GM18508 (cell line): ENCODE measurements around the gene LDHAL6B.

Source experiments
- ATAC-seq: cut with Tn5 transposase; IDR thresholded peaks from one replicate; pipeline ENCODE4 v1.9.1; 2021; ENCODE audit warnings: moderate number of reproducible peaks; ENCODE audit not compliant: insufficient read depth, unreplicated experiment

The LDHAL6B gene

GRCh38 chr15:59176653-59177316, 29.9 kb upstream of the LDHAL6B start:
- ATAC-seq, result no peak

GRCh38 chr15:59177317-59177660, 29.4 kb upstream of the LDHAL6B start:
- ATAC-seq, result no peak

GRCh38 chr15:59178151-59178695, 28.4 kb upstream of the LDHAL6B start:
- no peak for ATAC-seq

DNA sequence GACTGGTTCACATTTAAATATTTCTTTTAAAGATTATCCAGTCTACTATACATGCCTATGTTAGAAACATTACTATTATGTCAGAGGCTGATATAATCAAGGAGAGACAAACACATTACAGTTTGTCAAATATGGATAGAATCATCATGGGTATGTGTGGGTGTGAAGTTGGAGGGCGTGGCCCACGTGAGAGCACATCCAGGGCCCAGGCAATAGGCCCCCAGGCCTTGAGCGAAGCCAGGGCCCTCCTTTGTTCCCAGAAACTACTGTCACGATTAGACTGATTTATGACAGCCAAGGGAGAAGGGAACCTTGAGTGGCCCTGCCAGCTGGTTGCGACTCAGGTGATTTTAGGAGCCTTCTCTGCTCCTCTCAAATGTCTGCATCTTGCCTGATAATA, 26.9 kb upstream of the LDHAL6B start:
- ATAC-seq, result no peak

DNA sequence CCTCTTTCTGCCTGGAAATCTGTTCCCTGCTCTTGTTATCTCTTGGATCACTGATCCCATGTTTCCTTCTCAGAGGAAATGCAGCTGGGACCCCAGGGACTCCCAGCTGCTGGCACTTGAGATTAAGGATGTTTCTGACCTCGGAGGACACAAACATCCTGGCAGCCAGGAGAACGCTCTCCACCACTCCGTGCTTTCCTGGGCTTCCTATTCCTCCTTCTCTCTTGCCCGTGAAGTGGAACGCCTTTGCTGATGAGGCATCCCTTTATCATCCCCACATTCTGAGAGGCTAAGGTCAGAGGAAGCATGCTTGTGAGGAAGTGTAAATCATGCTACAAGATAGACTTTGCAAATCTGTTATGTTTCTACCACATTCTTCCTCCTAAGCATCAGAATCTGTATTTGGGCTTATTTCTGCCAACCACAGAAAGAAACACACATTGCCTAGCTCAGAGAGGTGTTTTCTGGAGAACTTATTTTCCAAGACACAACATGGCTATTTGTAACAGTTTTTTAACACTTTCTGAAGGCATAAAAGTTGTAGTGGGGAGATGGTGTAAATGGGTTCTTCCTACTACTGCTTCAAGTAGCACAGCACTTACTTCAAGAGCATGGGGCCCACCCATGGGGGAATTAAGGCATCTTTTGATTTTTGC, 25.6 kb upstream of the LDHAL6B start:
- ATAC-seq, result no peak

GRCh38 chr15:59185725-59186124, 20.9 kb upstream of the LDHAL6B start:
- no peak for ATAC-seq

DNA sequence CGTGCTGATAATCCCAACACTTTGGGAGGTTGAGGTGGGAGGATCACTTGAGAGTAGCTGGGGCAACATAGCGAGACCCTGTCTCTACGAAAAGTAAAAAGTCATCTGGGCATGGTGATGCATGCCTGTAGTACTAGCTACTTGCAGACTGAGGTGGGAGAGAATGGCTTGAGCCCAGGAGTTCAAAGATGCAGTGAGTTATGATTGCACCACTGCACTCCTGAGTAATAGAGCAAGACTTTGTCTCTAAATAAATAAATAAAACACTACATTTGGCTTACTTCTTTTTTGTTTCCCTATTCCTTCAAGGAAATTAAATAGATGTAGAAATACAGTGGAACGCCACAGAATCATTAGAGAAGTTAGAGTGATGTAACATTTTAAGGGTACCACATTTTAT, 20.1 kb upstream of the LDHAL6B start:
- no peak for ATAC-seq

DNA sequence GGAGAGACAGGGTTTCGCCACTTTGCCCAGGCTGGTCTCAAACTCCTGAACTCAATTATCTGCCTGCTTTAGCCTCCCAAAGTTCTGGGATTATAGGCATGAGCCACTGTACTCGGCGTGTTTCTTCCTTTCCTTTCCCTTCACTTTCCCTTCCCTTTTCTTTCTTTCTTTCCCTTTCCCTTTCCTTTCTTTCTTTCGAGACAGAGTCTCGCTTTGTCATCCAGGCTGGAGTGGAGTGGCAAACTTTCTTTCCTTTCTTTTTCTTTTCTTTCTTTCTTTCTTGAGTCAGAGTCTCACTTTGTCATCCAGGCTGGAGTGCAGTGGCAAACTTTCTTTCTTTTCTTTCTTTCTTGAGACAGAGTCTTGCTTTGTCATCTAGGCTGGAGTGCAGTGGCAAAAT, 17.4 kb upstream of the LDHAL6B start:
- ATAC-seq, result no peak

- ATAC-seq, result no peak
Measured at GRCh38 chr15:59190291-59190690, 16.4 kb upstream of the LDHAL6B start.

DNA sequence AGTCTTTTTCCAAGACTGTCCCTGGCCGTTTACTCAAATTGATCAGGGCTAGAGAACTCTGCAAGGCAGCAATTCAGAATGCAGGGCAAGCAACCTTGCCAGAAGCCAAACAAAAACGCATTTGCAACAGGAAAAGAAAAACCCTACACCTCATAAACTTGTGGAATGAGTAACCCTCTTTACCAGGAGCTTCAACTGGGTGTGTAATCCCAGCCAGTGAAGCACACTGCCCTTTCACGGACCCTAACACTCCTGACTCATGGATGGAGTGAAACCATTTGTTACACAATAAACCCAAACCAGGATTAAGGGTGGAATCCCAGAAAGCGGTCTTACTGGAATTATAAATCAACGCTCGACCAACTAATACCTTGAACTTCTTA, 14.8 kb upstream of the LDHAL6B start:
- ATAC-seq, result no peak

GRCh38 chr15:59194639-59195325, 11.9 kb upstream of the LDHAL6B start:
- no peak for ATAC-seq

- no peak for ATAC-seq
Measured at GRCh38 chr15:59196416-59196815, 10.2 kb upstream of the LDHAL6B start.

DNA sequence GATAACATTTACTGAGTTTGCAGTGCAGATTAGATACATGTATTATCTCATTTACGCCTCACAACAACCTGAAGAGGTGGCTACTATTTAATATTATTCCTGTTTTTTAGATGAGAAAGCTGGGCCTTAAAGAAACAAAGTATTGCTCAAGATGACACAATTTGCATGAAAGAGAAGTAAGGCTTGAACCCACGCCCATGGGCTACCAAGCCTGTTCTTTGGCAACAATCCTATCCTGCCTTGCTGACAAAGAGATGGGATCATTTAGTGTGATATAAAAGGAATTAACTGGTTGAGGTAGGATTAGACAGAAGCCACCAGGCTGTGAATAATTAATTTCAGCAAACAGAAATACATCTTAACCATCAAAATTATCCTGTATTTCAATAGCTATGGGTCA, 9.2 kb upstream of the LDHAL6B start:
- no peak for ATAC-seq

DNA sequence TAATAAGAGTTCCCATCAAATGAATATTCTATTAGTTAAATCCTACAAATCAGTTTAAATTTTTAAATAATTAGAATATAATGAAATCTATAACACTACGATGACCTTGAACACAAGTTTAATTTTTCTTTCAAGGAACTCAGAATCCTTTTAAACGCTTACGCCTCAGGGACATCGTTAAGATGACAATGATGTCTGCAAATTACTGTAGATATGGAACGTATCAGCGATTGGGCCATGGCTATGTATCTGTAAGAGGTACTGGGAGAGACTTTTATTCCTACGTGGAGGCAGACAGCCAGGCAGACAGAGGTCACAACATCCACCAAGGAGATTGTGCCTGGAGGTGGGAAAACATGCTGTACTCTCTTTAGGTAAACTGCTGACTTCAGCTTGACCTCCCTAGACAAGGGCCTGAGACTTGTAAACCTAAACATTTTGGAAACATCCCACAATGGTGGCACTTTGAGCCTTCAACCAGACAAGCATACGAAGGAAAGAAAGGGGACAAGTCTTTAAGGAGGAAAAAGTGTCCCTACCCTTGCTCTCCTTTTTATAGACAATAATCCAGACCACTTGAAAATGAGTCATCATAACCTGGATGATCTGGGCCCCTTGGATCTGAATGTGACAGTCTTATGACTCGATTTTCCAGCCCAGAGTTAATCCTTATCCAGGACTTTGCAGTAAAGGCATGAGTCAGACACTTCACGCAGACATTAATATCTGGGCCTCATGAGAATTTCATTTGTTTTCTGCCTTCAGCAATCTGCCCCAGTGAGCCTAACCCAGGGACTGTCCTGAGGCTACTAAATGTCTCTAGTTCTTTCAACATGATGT, 6.8 kb upstream of the LDHAL6B start:
- no peak for ATAC-seq

- no peak for ATAC-seq
Measured at GRCh38 chr15:59200560-59200959, 6.1 kb upstream of the LDHAL6B start.

DNA sequence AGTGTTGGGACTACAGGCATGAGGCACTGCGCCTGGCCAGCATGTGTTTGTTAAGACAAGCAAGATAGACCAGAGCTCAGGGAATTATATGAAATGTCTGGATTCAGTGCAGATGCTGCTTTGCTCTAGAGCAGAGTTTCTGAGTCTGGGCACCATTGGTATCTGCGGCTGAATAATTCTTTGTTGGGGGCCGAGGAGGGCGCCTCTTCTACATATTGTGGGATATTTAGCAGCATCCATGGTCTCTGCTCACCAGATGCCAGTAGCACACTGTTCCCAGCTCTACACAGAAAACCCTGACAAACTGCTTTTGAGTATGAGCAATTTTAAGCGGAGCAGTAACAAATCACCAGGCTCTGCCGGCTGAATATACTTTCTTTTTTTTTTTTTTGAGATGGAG, 3.6 kb upstream of the LDHAL6B start:
- no peak for ATAC-seq

- no peak for ATAC-seq
Measured at GRCh38 chr15:59203657-59204056, 3.0 kb upstream of the LDHAL6B start.

DNA sequence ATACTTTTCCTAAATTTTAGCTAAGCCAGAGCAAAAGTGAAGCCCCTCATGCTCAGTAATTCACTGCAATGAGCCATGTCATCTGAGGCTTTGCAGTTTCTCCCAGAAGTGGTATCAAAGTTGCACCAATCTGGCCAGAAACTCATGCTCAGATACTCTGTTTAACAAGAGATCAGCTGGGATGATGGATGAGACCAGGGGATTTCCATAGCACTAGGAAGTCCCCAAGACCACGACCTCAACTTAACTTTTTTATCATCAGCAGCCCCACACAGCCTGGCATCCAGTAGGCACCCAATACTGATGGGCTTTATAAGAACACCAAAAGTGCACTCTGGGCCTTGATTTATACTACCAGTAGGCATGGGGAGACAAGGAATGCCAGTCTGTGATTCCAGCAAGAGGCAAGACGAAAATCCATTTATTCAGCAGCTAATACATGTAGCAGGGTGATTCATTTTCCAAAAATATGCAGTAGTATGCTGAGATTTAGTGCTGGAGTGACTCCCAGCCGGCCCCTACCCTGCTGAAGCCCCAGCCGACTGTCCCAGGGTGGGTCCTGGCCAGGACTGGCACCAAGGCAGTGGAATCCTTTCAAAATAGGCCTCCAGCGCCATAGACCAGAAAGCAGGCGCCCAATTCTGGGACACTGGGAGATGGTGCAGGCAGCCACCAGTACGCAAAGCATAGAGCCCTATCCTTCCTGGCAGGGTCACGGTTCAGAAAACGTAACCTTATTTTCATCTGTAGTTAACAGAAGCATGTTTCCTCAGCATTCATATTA, 612 bp upstream of the LDHAL6B start:
- ATAC-seq, result no peak

DNA sequence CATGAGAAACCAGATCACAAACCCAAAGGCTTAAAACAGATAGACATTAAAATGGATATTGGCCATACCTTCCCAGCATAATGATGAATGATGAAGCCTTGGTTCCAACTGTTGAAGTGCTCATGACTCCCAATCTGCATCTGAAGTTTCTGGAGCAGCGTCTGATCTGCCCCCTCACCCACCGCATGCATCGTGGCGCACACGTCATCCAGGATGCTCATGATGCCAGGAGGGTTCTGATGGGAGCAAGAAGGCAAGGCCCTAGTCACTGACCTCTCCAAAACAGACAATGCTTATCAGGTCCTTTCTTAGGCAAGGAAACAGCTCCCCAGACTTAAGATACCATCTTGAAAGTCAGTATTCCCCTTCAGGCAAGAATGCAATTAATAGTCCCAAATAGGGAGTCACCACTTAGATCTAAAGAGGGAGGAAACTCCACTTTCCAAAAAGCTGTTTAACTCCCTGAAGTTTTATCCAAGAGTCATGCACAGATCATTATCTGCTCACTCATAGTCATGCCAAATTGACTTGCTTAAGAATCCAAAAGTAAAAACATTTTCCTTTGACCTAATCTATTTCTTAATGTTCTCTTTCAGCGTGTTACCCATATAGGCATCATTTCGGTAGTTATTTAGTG, 2.1 kb downstream of the LDHAL6B start:
- no peak for ATAC-seq
